GM19239 (cell line): ENCODE data around the gene VDR.
"Not testable (repeated sequence)": the region's sequence is repeated elsewhere in the genome, so short reads cannot be mapped to it uniquely, and the experiment has no call there.

ENCODE experiments used
- DNase-seq: peaks from one replicate; pipeline ENCODE4 v3.0.0; 2011; ENCODE audit warnings: low spot score; ENCODE audit not compliant: insufficient read length
- FAIRE-seq: peaks from 2 replicates; lab custom pipeline; 2011; peaks lifted over from hg19 to GRCh38; lab: Jason Lieb, UNC

Gene VDR

GRCh38 chr12:47854531-47854930, 50.3 kb downstream of the VDR start:
- no peak for FAIRE-seq
- no peak for DNase-seq

GRCh38 chr12:47852096-47852571, 52.7 kb downstream of the VDR start:
- FAIRE-seq (no peak), DNase-seq (no peak)

- DNase-seq (no peak), FAIRE-seq (peak; percentile 8)
Observed at GRCh38 chr12:47851303-47851952, 53.4 kb downstream of the VDR start.

GRCh38 chr12:47850153-47851084, 54.4 kb downstream of the VDR start:
- DNase-seq: no peak
- FAIRE-seq: no peak

GRCh38 chr12:47849261-47849660, 55.5 kb downstream of the VDR start:
- DNase-seq: no peak
- FAIRE-seq: no peak

GRCh38 chr12:47848853-47849252, 55.9 kb downstream of the VDR start:
- FAIRE-seq (no peak), DNase-seq (no peak)

- DNase-seq: no peak
- FAIRE-seq: no peak
Observed at GRCh38 chr12:47846294-47846996, 58.3 kb downstream of the VDR start.

- DNase-seq (no peak), FAIRE-seq (no peak)
Observed at GRCh38 chr12:47845081-47845480, 59.7 kb downstream of the VDR start.

GRCh38 chr12:47844264-47845019, 60.4 kb downstream of the VDR start:
- no peak for FAIRE-seq
- no peak for DNase-seq

GRCh38 chr12:47843226-47843980, 61.4 kb downstream of the VDR start:
- FAIRE-seq: no peak

GRCh38 chr12:47842543-47842942, 62.3 kb downstream of the VDR start:
- DNase-seq, FAIRE-seq: not testable (repeated sequence)

More at GRCh38 chr12:47843226-47843980, 61.4 kb downstream of the VDR start:
- no peak for DNase-seq

GRCh38 chr12:47841910-47842309, 62.9 kb downstream of the VDR start:
- FAIRE-seq (no peak), DNase-seq (no peak)

- FAIRE-seq: no peak
- DNase-seq: no peak
Observed at GRCh38 chr12:47841501-47841900, 63.3 kb downstream of the VDR start.

- DNase-seq (no peak), FAIRE-seq (no peak)
Observed at GRCh38 chr12:47840571-47840970, 64.2 kb downstream of the VDR start.

GRCh38 chr12:47839214-47839876, 65.4 kb downstream of the VDR start:
- DNase-seq (no peak), FAIRE-seq (no peak)

- no peak for FAIRE-seq
- no peak for DNase-seq
Observed at GRCh38 chr12:47838286-47838931, 66.4 kb downstream of the VDR start.

- peak; percentile 72 for FAIRE-seq
- DNase-seq: peak; percentile 65
Observed at GRCh38 chr12:47837190-47838171, 67.3 kb downstream of the VDR start.
